ENCODE data around the gene ZNF407.

The ZNF407 gene

DNA sequence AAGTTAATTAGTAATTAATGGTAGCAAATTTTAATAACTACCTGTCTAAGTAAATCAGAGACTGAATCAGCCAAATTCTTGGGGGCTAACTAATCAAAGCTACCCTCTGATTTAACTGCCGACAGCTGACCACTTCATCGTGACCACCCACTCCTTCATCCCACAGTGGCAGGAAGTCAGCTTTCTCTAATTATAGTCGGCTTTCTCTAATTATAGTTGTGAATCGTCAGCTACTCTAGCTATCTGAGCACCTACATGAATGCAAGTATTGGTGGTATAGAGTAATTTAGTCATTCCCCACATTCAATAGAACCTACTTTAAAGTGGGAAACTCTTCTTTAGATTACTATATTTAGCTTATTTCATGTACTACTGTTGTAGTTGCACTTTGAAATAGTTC lies 425.8 kb downstream of the ZNF407 start:
- Histone ChIP-seq H3K9me3 (ENCODE audit: control insufficient read depth, insufficient read depth, low read depth, low read length) (no peaks in the 10 kb centered on the region), H3K36me3 (ENCODE audit: control insufficient read depth in 2 of 2, insufficient read depth in 1 of 2, low read length in 2 of 2) (no peaks in the 10 kb centered on the region), H3K4me1 (ENCODE audit: control insufficient read depth, insufficient read depth, low read length) (no peaks in the 10 kb centered on the region), H3K27ac (ENCODE audit: extremely low read depth, low read depth, low read length) (no peak overlapping the region), H3K4me3 (ENCODE audit: low read depth, low read length) (no peak overlapping the region)
- TF ChIP-seq GLI4 (tag by site-specific recombination; IDR thresholded peaks at IDR 0.05) (no peak), ZNF664 (tag by site-specific recombination; IDR thresholded peaks at IDR 0.05) (no peak), ZNF416 (tag by site-specific recombination; IDR thresholded peaks at IDR 0.05) (no peak), ZNF10 (tag by site-specific recombination; IDR thresholded peaks at IDR 0.05) (no peak)
- TF ChIP-seq, protein P1, sequence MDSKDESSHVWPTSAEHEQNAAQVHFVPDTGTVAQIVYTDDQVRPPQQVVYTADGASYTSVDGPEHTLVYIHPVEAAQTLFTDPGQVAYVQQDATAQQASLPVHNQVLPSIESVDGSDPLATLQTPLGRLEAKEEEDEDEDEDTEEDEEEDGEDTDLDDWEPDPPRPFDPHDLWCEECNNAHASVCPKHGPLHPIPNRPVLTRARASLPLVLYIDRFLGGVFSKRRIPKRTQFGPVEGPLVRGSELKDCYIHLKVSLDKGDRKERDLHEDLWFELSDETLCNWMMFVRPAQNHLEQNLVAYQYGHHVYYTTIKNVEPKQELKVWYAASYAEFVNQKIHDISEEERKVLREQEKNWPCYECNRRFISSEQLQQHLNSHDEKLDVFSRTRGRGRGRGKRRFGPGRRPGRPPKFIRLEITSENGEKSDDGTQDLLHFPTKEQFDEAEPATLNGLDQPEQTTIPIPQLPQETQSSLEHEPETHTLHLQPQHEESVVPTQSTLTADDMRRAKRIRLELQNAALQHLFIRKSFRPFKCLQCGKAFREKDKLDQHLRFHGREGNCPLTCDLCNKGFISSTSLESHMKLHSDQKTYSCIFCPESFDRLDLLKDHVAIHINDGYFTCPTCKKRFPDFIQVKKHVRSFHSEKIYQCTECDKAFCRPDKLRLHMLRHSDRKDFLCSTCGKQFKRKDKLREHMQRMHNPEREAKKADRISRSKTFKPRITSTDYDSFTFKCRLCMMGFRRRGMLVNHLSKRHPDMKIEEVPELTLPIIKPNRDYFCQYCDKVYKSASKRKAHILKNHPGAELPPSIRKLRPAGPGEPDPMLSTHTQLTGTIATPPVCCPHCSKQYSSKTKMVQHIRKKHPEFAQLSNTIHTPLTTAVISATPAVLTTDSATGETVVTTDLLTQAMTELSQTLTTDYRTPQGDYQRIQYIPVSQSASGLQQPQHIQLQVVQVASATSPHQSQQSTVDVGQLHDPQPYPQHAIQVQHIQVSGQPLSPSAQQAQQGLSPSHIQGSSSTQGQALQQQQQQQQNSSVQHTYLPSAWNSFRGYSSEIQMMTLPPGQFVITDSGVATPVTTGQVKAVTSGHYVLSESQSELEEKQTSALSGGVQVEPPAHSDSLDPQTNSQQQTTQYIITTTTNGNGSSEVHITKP (tag by site-specific recombination; IDR thresholded peaks at IDR 0.05): no peak
- ChIA-PET CTCF (interaction anchor here (0.5 to 0.8 kb wide), 3 partner anchors 23 to 371 kb away, joined by 3 to 4 read pairs (median 3); no protein-coding TSS in a partner anchor), POLR2A (no interaction called here)

DNA sequence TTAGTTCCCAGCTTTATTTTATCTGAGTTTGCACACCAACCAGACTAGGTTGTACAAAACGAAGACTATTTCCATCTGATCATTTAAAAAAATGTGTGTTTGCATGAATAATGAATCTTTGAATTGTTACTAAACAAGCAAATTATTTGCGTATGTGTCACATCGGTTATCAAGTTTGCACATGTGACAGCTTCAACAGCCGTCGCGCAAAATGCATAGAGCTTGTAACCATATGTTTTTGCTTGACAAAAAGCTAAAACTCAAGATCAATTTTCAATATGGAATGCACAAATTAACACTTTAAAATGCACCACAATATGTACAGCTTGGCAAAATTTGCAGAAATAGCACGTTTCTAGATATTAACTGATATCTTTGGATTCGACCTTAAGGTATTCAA lies 427.2 kb downstream of the ZNF407 start:
- H3K4me1 ChIP-seq (ENCODE audit: control insufficient read depth, insufficient read depth, low read length): no peaks in the 10 kb centered on the region
- H3K4me3 ChIP-seq (ENCODE audit: low read depth, low read length): no peak overlapping the region
- H3K36me3 ChIP-seq (ENCODE audit: control insufficient read depth in 2 of 2, insufficient read depth in 1 of 2, low read length in 2 of 2): no peaks in the 10 kb centered on the region
- H3K9me3 ChIP-seq (ENCODE audit: control insufficient read depth, insufficient read depth, low read depth, low read length): no peaks in the 10 kb centered on the region
- H3K27ac ChIP-seq (ENCODE audit: extremely low read depth, low read depth, low read length): no peak overlapping the region
- TF ChIP-seq ZNF558 (tag by site-specific recombination; IDR thresholded peaks at IDR 0.05) (no peak), KLF7 (tag by site-specific recombination; IDR thresholded peaks at IDR 0.05; ENCODE audit: borderline replicate concordance) (no peak), ZNF629 (tag by site-specific recombination; IDR thresholded peaks at IDR 0.05) (no peak), IKZF3 (tag by site-specific recombination; IDR thresholded peaks at IDR 0.05) (no peak), ZBTB7A (tag by site-specific recombination; IDR thresholded peaks at IDR 0.05; ENCODE audit: low read depth) (no peak), ZNF544 (tag by site-specific recombination; IDR thresholded peaks at IDR 0.05) (no peak), HOXA7 (CRISPR knock-in tag; IDR thresholded peaks at IDR 0.05; ENCODE audit: borderline replicate concordance) (no peak), ZNF146 (tag by site-specific recombination; IDR thresholded peaks at IDR 0.05) (no peak)
- TF ChIP-seq, protein P2, sequence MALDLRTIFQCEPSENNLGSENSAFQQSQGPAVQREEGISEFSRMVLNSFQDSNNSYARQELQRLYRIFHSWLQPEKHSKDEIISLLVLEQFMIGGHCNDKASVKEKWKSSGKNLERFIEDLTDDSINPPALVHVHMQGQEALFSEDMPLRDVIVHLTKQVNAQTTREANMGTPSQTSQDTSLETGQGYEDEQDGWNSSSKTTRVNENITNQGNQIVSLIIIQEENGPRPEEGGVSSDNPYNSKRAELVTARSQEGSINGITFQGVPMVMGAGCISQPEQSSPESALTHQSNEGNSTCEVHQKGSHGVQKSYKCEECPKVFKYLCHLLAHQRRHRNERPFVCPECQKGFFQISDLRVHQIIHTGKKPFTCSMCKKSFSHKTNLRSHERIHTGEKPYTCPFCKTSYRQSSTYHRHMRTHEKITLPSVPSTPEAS (tag by site-specific recombination; IDR thresholded peaks at IDR 0.05): no peak
- TF ChIP-seq, protein P3, sequence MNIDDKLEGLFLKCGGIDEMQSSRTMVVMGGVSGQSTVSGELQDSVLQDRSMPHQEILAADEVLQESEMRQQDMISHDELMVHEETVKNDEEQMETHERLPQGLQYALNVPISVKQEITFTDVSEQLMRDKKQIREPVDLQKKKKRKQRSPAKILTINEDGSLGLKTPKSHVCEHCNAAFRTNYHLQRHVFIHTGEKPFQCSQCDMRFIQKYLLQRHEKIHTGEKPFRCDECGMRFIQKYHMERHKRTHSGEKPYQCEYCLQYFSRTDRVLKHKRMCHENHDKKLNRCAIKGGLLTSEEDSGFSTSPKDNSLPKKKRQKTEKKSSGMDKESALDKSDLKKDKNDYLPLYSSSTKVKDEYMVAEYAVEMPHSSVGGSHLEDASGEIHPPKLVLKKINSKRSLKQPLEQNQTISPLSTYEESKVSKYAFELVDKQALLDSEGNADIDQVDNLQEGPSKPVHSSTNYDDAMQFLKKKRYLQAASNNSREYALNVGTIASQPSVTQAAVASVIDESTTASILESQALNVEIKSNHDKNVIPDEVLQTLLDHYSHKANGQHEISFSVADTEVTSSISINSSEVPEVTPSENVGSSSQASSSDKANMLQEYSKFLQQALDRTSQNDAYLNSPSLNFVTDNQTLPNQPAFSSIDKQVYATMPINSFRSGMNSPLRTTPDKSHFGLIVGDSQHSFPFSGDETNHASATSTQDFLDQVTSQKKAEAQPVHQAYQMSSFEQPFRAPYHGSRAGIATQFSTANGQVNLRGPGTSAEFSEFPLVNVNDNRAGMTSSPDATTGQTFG (tag by site-specific recombination; IDR thresholded peaks at IDR 0.05; ENCODE audit: borderline replicate concordance): no peak
- TF ChIP-seq, protein P4, sequence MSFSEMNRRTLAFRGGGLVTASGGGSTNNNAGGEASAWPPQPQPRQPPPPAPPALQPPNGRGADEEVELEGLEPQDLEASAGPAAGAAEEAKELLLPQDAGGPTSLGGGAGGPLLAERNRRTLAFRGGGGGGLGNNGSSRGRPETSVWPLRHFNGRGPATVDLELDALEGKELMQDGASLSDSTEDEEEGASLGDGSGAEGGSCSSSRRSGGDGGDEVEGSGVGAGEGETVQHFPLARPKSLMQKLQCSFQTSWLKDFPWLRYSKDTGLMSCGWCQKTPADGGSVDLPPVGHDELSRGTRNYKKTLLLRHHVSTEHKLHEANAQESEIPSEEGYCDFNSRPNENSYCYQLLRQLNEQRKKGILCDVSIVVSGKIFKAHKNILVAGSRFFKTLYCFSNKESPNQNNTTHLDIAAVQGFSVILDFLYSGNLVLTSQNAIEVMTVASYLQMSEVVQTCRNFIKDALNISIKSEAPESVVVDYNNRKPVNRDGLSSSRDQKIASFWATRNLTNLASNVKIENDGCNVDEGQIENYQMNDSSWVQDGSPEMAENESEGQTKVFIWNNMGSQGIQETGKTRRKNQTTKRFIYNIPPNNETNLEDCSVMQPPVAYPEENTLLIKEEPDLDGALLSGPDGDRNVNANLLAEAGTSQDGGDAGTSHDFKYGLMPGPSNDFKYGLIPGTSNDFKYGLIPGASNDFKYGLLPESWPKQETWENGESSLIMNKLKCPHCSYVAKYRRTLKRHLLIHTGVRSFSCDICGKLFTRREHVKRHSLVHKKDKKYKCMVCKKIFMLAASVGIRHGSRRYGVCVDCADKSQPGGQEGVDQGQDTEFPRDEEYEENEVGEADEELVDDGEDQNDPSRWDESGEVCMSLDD (tag by site-specific recombination; IDR thresholded peaks at IDR 0.05): no peak
- TF ChIP-seq, protein P5, sequence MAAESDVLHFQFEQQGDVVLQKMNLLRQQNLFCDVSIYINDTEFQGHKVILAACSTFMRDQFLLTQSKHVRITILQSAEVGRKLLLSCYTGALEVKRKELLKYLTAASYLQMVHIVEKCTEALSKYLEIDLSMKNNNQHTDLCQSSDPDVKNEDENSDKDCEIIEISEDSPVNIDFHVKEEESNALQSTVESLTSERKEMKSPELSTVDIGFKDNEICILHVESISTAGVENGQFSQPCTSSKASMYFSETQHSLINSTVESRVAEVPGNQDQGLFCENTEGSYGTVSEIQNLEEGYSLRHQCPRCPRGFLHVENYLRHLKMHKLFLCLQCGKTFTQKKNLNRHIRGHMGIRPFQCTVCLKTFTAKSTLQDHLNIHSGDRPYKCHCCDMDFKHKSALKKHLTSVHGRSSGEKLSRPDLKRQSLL (tag by site-specific recombination; IDR thresholded peaks at IDR 0.05): no peak
- POLR2A ChIA-PET: no interaction called here
- CTCF ChIA-PET: interaction anchor here (1.2 kb wide), 1 partner anchor 453 kb away, joined by 3 read pairs; no protein-coding TSS in a partner anchor

All from HEK293 (cell line).